DOHH2 (cell line): ENCODE results near the gene SPATC1L.

ENCODE experiments used
- EZH2phosphoT487 ChIP-seq: fragments of 200-600 bp; sonication (generic); IDR thresholded peaks from 2 replicates; pipeline ENCODE4 v1.6.1; 2017; ENCODE audit warnings: borderline replicate concordance, mild to moderate bottlenecking, antibody characterized with exemption, low read length, moderate library complexity, mixed read lengths
- TF ChIP-seq, protein P1 (sequence below): fragments of 200-600 bp; sonication (generic); IDR thresholded peaks from one replicate; pipeline ENCODE4 v1.5.1; 2014; ENCODE audit warnings: antibody characterized with exemption, mild to moderate bottlenecking, low read depth, low read length; ENCODE audit not compliant: poor library complexity, severe bottlenecking

DNA sequence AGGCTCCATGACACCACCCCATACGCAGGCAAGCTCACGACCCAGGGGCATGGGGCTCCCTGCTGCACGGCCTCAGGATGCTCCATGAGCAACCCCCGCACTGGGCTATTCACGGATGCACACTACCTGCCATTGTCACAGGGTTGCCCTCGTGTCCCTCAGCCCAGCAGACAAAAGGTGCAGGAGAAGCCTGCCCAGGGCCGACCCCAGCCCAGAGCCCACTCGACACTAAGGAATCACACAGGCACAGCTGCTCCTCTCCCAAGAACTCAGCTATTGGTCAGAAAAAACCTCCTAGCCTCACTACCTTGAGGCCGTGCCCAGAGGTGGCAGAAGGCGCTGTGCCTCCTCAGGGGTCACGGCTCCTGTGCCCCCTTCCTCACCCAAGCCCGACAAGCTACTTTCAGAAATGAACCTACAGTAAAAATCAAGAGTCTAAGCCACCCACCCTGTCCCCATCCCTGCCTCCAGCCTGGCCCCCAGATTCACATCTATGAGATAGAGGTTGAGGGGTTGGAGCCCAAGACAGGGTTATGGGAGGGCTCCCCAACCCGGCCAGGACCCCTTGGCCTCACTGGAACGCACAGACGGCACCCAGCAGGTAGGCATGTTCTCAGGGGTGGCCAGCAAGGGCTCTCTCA lies 6.4 kb upstream of the SPATC1L start:
- TF ChIP-seq, protein P1, sequence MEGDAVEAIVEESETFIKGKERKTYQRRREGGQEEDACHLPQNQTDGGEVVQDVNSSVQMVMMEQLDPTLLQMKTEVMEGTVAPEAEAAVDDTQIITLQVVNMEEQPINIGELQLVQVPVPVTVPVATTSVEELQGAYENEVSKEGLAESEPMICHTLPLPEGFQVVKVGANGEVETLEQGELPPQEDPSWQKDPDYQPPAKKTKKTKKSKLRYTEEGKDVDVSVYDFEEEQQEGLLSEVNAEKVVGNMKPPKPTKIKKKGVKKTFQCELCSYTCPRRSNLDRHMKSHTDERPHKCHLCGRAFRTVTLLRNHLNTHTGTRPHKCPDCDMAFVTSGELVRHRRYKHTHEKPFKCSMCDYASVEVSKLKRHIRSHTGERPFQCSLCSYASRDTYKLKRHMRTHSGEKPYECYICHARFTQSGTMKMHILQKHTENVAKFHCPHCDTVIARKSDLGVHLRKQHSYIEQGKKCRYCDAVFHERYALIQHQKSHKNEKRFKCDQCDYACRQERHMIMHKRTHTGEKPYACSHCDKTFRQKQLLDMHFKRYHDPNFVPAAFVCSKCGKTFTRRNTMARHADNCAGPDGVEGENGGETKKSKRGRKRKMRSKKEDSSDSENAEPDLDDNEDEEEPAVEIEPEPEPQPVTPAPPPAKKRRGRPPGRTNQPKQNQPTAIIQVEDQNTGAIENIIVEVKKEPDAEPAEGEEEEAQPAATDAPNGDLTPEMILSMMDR: no peak
- TF ChIP-seq EZH2phosphoT487: no peak
